Colonic mucosa (tissue), 4 donors: ENCODE results near the gene CMTM4. TPM values are rescaled to one million over a fixed set of nuclear protein-coding genes. Genes with fewer than 3 reads are reported as not detected.

Experiments used
- DNase-seq: peaks from one replicate; pipeline ENCODE4 v3.0.0-alpha.2; 2020
- H3K27ac ChIP-seq: fragments of 200-600 bp; one replicate; pipeline ENCODE4 v1.8.0; 2021
- H3K27me3 ChIP-seq: fragments of 200-600 bp; one replicate; pipeline ENCODE4 v1.8.0; 2021
- H3K36me3 ChIP-seq: fragments of 200-600 bp; one replicate; pipeline ENCODE4 v1.8.0; 2021
- H3K4me1 ChIP-seq: fragments of 200-600 bp; one replicate; pipeline ENCODE4 v1.8.0; 2021; ENCODE audit warnings: mild to moderate bottlenecking
- H3K4me3 ChIP-seq: fragments of 200-600 bp; one replicate; pipeline ENCODE4 v1.8.0; 2021
- H3K9ac ChIP-seq, 2 donors: one replicate each; pipeline ENCODE4 v1.7.0; 2013; ENCODE audit warnings: control low read depth in 2 of 2, low read depth in 2 of 2, low read length in 2 of 2
- H3K9me3 ChIP-seq: fragments of 200-600 bp; one replicate; pipeline ENCODE4 v1.8.0; 2021
- intact Hi-C: fragments of 100-400 bp; cut with DNase I; formaldehyde crosslinking; loops from one replicate; pipeline ENCODE4 v1.14.1; 2022
- total RNA-seq, 2 donors: library from RNA; stranded (reverse); fragmentation: NEBNext Ultra II Directional in 1 of 2; extraction: Animal tissue kit (Norgen Biotek cat#: 25700) in 1 of 2; gene quantifications; one replicate each; pipeline ENCODE4 v1.2.1, GENCODE V29; 2021
- TF ChIP-seq, protein P1 (sequence below): fragments of 200-600 bp; IDR thresholded peaks from one replicate; pipeline ENCODE4 v1.8.0; 2022; ENCODE audit warnings: antibody characterized with exemption, mild to moderate bottlenecking
- donor health status: healthy.
- donor health status: DM: no; HTN: no; CAD: no.
- donor health status: DM: no; HTN: no; CAD: no.

CMTM4 gene
- total RNA-seq, 2 donors from 2014 or later: 150 to 212 TPM

DNA sequence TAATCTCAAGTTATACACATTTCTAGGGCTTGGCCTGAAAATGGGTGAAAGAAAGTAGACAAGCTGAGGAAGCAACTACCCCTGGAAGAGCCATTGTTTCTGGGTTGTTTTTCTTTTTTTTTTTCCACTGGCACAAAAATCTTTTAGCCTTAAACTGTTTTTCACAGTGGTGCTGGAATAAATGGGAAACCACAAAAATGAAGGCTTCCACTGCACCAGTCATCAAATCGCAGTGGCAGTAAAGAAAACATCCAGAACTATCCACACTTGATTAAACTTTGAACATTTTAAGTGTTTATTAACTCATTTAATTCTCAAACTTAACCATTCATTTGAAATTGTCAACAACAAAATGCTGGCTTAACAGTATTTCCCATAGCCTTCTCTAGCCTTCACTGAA lies 14.3 kb downstream of the CMTM4 start:
- no peaks in the 10 kb centered on the region for H3K4me1 ChIP-seq
- TF ChIP-seq, protein P1, sequence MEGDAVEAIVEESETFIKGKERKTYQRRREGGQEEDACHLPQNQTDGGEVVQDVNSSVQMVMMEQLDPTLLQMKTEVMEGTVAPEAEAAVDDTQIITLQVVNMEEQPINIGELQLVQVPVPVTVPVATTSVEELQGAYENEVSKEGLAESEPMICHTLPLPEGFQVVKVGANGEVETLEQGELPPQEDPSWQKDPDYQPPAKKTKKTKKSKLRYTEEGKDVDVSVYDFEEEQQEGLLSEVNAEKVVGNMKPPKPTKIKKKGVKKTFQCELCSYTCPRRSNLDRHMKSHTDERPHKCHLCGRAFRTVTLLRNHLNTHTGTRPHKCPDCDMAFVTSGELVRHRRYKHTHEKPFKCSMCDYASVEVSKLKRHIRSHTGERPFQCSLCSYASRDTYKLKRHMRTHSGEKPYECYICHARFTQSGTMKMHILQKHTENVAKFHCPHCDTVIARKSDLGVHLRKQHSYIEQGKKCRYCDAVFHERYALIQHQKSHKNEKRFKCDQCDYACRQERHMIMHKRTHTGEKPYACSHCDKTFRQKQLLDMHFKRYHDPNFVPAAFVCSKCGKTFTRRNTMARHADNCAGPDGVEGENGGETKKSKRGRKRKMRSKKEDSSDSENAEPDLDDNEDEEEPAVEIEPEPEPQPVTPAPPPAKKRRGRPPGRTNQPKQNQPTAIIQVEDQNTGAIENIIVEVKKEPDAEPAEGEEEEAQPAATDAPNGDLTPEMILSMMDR: no peak
- no peak for DNase-seq
- H3K9ac ChIP-seq: no peak overlapping the region
- intact Hi-C loops: no loop called here
- H3K27me3 ChIP-seq: no peaks in the 10 kb centered on the region
- H3K36me3 ChIP-seq: no peaks in the 10 kb centered on the region
- no peak overlapping the region for H3K27ac ChIP-seq
- no peak overlapping the region for H3K4me3 ChIP-seq
- H3K9me3 ChIP-seq: no peaks in the 10 kb centered on the region

DNA sequence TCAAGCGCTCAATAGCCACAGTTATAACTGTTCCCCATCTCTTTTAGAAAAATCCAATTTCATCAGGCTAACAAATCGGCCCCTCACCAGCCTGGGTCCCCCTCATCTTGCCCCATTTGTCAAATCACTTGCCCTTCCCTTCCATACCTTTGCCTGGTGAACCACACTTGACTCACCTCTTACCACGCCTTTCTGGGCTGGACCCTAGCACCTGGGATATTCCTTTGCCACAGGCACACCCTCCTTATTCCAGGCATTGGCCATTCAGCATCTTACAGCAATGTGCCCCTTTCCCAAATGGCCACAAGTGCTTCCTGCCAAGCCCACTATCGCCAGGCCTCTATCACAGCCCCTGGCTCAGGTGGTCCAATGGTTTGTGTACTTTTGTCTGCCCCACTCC lies 14.9 kb downstream of the CMTM4 start:
- Histone ChIP-seq H3K4me3 (no peak overlapping the region), H3K27me3 (no peaks in the 10 kb centered on the region), H3K9ac (no peak overlapping the region), H3K9me3 (no peaks in the 10 kb centered on the region), H3K36me3 (no peaks in the 10 kb centered on the region), H3K4me1 (no peaks in the 10 kb centered on the region), H3K27ac (no peak overlapping the region)
- TF ChIP-seq, protein P1: no peak
- DNase-seq: no peak
- intact Hi-C loops: no loop called here

DNA sequence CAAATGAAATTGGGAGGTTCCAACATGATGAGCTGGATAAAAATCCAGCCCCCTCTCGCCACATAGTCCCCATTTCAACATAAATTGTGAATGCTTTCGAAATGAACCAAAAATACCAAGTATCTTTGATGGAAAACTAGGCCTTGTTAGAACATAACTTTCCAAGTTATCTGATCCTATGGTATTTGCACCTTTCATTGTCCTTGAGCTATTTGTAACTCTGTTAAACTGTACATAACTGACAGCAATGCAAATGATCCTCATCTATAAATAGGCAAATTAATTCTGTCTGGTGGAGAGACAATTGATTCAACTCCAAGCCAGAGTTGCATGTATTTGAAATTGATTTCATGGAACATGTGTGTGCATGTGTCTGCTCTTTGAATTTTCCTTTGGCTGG lies 18.2 kb downstream of the CMTM4 start:
- H3K27me3 ChIP-seq: no peaks in the 10 kb centered on the region
- no peaks in the 10 kb centered on the region for H3K9me3 ChIP-seq
- DNase-seq: no peak
- no peaks in the 10 kb centered on the region for H3K4me1 ChIP-seq
- H3K27ac ChIP-seq: no peak overlapping the region
- no peak overlapping the region for H3K9ac ChIP-seq
- no peak overlapping the region for H3K4me3 ChIP-seq
- TF ChIP-seq, protein P1: no peak
- intact Hi-C loops: no loop called here
- no peaks in the 10 kb centered on the region for H3K36me3 ChIP-seq

DNA sequence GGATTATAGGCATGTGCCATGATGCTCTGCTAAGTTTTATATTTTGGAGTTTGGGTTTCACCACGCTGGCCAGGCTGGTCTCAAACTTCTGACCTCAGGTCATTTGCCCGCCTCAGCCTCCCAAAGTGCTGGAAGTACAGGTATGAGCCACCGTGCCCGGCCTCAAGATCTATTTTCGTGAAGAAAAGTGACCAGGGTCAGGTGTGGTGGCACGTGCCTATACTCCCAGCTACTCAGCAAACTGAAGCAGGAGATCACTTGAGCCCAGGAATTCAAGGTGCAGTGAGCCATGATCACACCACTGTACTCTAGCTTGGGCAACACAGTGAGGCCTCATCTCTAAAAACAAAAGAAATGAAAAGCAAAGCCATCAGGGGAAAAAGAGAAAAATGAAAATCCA lies 18.7 kb downstream of the CMTM4 start:
- no peaks in the 10 kb centered on the region for H3K27me3 ChIP-seq
- no peaks in the 10 kb centered on the region for H3K9me3 ChIP-seq
- no peak overlapping the region for H3K9ac ChIP-seq
- no peak for DNase-seq
- TF ChIP-seq, protein P1: no peak
- no peaks in the 10 kb centered on the region for H3K36me3 ChIP-seq
- intact Hi-C loops: no loop called here
- H3K4me1 ChIP-seq: no peaks in the 10 kb centered on the region
- H3K4me3 ChIP-seq: no peak overlapping the region
- H3K27ac ChIP-seq: no peak overlapping the region

DNA sequence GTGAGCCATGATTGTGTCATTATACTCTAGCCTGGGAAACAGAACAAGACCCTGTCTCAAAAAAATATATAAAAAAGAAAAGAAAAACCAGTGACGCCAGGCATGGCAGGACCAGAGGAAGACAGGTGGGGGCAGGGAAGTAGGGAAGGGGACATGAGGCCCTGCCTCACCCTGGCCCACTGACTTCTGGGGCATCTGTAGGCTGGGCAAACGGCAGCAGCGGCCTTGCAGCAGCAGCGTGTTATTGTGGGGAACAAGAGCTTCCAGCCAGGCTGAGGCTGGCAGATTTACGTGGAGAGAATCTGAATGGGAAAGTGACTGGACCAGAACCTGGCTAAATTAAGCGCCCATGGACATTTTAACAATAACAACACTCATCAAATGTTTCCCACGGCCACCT lies 19.4 kb downstream of the CMTM4 start:
- H3K9ac ChIP-seq: no peak overlapping the region
- intact Hi-C loops: no loop called here
- H3K9me3 ChIP-seq: no peaks in the 10 kb centered on the region
- no peaks in the 10 kb centered on the region for H3K4me1 ChIP-seq
- no peak overlapping the region for H3K27ac ChIP-seq
- H3K36me3 ChIP-seq: no peaks in the 10 kb centered on the region
- H3K4me3 ChIP-seq: no peak overlapping the region
- H3K27me3 ChIP-seq: no peaks in the 10 kb centered on the region
- TF ChIP-seq, protein P1: no peak
- DNase-seq: no peak

DNA sequence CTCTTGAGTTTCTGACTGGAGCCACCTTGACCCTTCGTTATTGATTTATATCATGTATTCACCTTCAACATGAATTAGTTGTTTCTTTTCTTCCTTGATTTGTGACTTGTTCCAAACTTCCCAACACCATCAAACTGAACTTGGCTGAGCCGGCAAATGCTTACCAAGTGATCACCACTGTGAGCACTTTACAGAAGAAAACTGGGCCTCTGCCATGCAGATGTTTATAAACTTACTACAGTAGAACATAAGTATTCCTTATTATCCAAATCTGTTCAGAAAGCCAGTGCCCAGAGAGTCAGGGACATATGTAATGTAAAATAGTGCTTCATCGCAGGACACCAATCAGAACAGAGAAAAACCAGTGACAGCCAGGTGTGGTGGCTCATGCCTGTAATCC lies 19.9 kb downstream of the CMTM4 start:
- no peak overlapping the region for H3K27ac ChIP-seq
- no peaks in the 10 kb centered on the region for H3K27me3 ChIP-seq
- no peak overlapping the region for H3K4me3 ChIP-seq
- no peaks in the 10 kb centered on the region for H3K9me3 ChIP-seq
- H3K36me3 ChIP-seq: no peaks in the 10 kb centered on the region
- H3K9ac ChIP-seq: no peak overlapping the region
- no peak for DNase-seq
- H3K4me1 ChIP-seq: peaks cover under 1% of the 10 kb centered on the region
- TF ChIP-seq, protein P1: no peak
- intact Hi-C loops: no loop called here
